Measurements from ENCODE around the gene CORO2A.

DNA sequence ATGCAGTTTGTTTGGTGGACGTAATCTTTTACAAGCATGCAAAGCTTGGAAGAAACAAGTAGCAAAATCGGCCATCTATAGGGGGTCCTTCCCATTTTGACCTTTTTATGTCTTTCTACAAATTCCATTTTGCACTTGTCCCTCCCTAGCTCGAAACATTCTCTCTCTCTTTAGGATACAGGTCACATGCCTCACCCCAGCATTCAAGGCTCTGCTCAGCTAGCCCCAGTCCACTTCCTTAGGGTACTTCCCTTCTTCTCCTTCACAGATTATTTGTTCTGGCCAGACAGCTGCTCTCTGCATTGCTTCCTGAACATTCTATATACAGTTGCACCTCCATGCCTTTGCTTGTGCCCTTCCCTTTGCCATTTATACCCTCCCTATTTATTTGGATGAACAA, 41.7 kb downstream of the CORO2A start:
- TF ChIP-seq CREB1 (CRISPR knock-in tag; IDR thresholded peaks at IDR 0.05) (no peak), CTCF (IDR thresholded peaks at IDR 0.05) (no peak)
